Measurements from ENCODE around the gene PLPPR1. TPM values are rescaled to one million over a fixed set of nuclear protein-coding genes. Genes with fewer than 3 reads are reported as not detected.

The PLPPR1 gene
- total RNA-seq, 2 experiments from 2014 or later = not detected

GRCh38 chr9:101369286-101369685 is 340.8 kb downstream of the PLPPR1 start:
- CTCF ChIA-PET = no interaction called here
- POLR2A ChIA-PET = no interaction called here

- CTCF ChIA-PET = no interaction called here
- POLR2A ChIA-PET = no interaction called here
These were observed 341.5 kb downstream of the PLPPR1 start for GRCh38 chr9:101369884-101370531.

GRCh38 chr9:101371813-101372212 is 343.3 kb downstream of the PLPPR1 start:
- ChIA-PET POLR2A (no interaction called here), CTCF (no interaction called here)

GRCh38 chr9:101372327-101373118 is 344.0 kb downstream of the PLPPR1 start:
- POLR2A ChIA-PET = no interaction called here
- CTCF ChIA-PET = no interaction called here
